GM19043 (cell line): ENCODE results near the gene KAZN.

Source experiments
- ATAC-seq: cut with Tn5 transposase; IDR thresholded peaks from one replicate; pipeline ENCODE4 v1.9.1; 2021; ENCODE audit warnings: low read depth; ENCODE audit not compliant: unreplicated experiment

Gene KAZN

GRCh38 chr1:14738235-14738634, 139.8 kb downstream of the KAZN start:
- ATAC-seq, result no peak

- no peak for ATAC-seq
Measured at GRCh38 chr1:14738647-14739046, 140.2 kb downstream of the KAZN start.

GRCh38 chr1:14739082-14739832, 140.8 kb downstream of the KAZN start:
- no peak for ATAC-seq

- ATAC-seq, result no peak
Measured at GRCh38 chr1:14740016-14740415, 141.5 kb downstream of the KAZN start.

GRCh38 chr1:14741082-14741481, 142.6 kb downstream of the KAZN start:
- no peak for ATAC-seq

GRCh38 chr1:14741532-14741931, 143.0 kb downstream of the KAZN start:
- ATAC-seq, result no peak

- ATAC-seq, result no peak
Measured at GRCh38 chr1:14742181-14742980, 143.9 kb downstream of the KAZN start.

- no peak for ATAC-seq
Measured at GRCh38 chr1:14743368-14743767, 144.9 kb downstream of the KAZN start.

GRCh38 chr1:14745001-14745720, 146.7 kb downstream of the KAZN start:
- no peak for ATAC-seq

- ATAC-seq, result no peak
Measured at GRCh38 chr1:14745789-14746188, 147.3 kb downstream of the KAZN start.

- ATAC-seq, result no peak
Measured at GRCh38 chr1:14746393-14746792, 147.9 kb downstream of the KAZN start.

- no peak for ATAC-seq
Measured at GRCh38 chr1:14748151-14748550, 149.7 kb downstream of the KAZN start.

- no peak for ATAC-seq
Measured at GRCh38 chr1:14748977-14749376, 150.5 kb downstream of the KAZN start.

GRCh38 chr1:14750490-14750889, 152.0 kb downstream of the KAZN start:
- no peak for ATAC-seq

- no peak for ATAC-seq
Measured at GRCh38 chr1:14755518-14756252, 157.2 kb downstream of the KAZN start.

GRCh38 chr1:14756589-14757285, 158.3 kb downstream of the KAZN start:
- no peak for ATAC-seq

GRCh38 chr1:14757286-14757625, 158.8 kb downstream of the KAZN start:
- ATAC-seq, result no peak

GRCh38 chr1:14759042-14759818, 160.7 kb downstream of the KAZN start:
- no peak for ATAC-seq

GRCh38 chr1:14759843-14760242, 161.4 kb downstream of the KAZN start:
- no peak for ATAC-seq
